ENCODE data around the gene FGD4.

Gene FGD4

GRCh38 chr12:32399370-32400113 lies at the start of gene FGD4:
Gene FGD4 (plus strand): TSS chr12:32399558.
- DNase-seq (ENCODE audit: low read depth in 3 of 3), result peak in 2 of 3 experiments; percentile 3 to 63

GRCh38 chr12:32353540-32353939 lies 45.8 kb upstream of the FGD4 start:
- DNase-seq (ENCODE audit: low read depth in 3 of 3), result no peak

GRCh38 chr12:32357601-32358249 lies 41.6 kb upstream of the FGD4 start:
- no peak for DNase-seq (ENCODE audit: low read depth in 3 of 3)

- DNase-seq (ENCODE audit: low read depth in 3 of 3), result no peak
Measured at GRCh38 chr12:32360956-32361355, 38.4 kb upstream of the FGD4 start.

GRCh38 chr12:32362892-32363291 lies 36.5 kb upstream of the FGD4 start:
- DNase-seq (ENCODE audit: low read depth in 3 of 3), result no peak

GRCh38 chr12:32365473-32366064 lies 33.8 kb upstream of the FGD4 start:
- DNase-seq (ENCODE audit: low read depth in 3 of 3), result peak in 2 of 3 experiments; percentile 4 to 5

GRCh38 chr12:32366714-32367113 lies 32.6 kb upstream of the FGD4 start:
- no peak for DNase-seq (ENCODE audit: low read depth in 3 of 3)

GRCh38 chr12:32367381-32367780 lies 32.0 kb upstream of the FGD4 start:
- no peak for DNase-seq (ENCODE audit: low read depth in 3 of 3)

GRCh38 chr12:32369202-32369601 lies 30.2 kb upstream of the FGD4 start:
- DNase-seq (ENCODE audit: low read depth in 3 of 3), result no peak

- DNase-seq (ENCODE audit: low read depth in 3 of 3), result no peak
Measured at GRCh38 chr12:32377344-32378055, 21.9 kb upstream of the FGD4 start.

GRCh38 chr12:32379213-32379612 lies 20.1 kb upstream of the FGD4 start:
- no peak for DNase-seq (ENCODE audit: low read depth in 3 of 3)

GRCh38 chr12:32379667-32380066 lies 19.7 kb upstream of the FGD4 start:
- DNase-seq (ENCODE audit: low read depth in 3 of 3), result no peak

GRCh38 chr12:32382226-32382625 lies 17.1 kb upstream of the FGD4 start:
- DNase-seq (ENCODE audit: low read depth in 3 of 3), result no peak

- peak in 1 of 3 experiments; percentile 16 for DNase-seq (ENCODE audit: low read depth in 3 of 3)
Measured at GRCh38 chr12:32390572-32391219, 8.7 kb upstream of the FGD4 start.

GRCh38 chr12:32395026-32395425 lies 4.3 kb upstream of the FGD4 start:
- no peak for DNase-seq (ENCODE audit: low read depth in 3 of 3)

- DNase-seq (ENCODE audit: low read depth in 3 of 3), result no peak
Measured at GRCh38 chr12:32397696-32398095, 1.7 kb upstream of the FGD4 start.

- DNase-seq (ENCODE audit: low read depth in 3 of 3), result no peak
Measured at GRCh38 chr12:32398181-32398580, 1.2 kb upstream of the FGD4 start.

GRCh38 chr12:32398816-32399369 lies 465 bp upstream of the FGD4 start:
- no peak for DNase-seq (ENCODE audit: low read depth in 3 of 3)

- DNase-seq (ENCODE audit: low read depth in 3 of 3), result no peak
Measured at GRCh38 chr12:32400114-32400672, 835 bp downstream of the FGD4 start.

GRCh38 chr12:32400866-32401265 lies 1.5 kb downstream of the FGD4 start:
- DNase-seq (ENCODE audit: low read depth in 3 of 3), result no peak

- no peak for DNase-seq (ENCODE audit: low read depth in 3 of 3)
Measured at GRCh38 chr12:32402170-32402569, 2.8 kb downstream of the FGD4 start.
